Right ventricle myocardium inferior (tissue), 1 donor: ENCODE results near the gene MSRB1. TPM values are rescaled to one million over a fixed set of nuclear protein-coding genes. Genes with fewer than 3 reads are reported as not detected.

Experiments used
- total RNA-seq: library from RNA; stranded (reverse); fragmentation: NEBNext Ultra II Directional; extraction: Animal tissue kit (Norgen Biotek cat#: 25700); gene quantifications from one replicate; pipeline ENCODE4 v1.2.1, GENCODE V29; 2021
- donor health status: DM: no; HTN: yes; CAD: no; lungs with severe emphysema.

Gene MSRB1
- total RNA-seq, 1 donor from 2014 or later = 25.3 TPM

Other genes starting within 250 kb of the MSRB1 start
- gene MAPK8IP3, start 237.0 kb downstream of the MSRB1 start, total RNA-seq = 66.4 TPM
- gene NME3, start 171.7 kb downstream of the MSRB1 start, total RNA-seq = 33.9 TPM
- 8.2 TPM for gene EME2, start 170.4 kb downstream of the MSRB1 start, total RNA-seq
- 80.8 TPM for gene MRPS34, start 170.1 kb downstream of the MSRB1 start, total RNA-seq
- 36.1 TPM for gene SPSB3, start 160.6 kb downstream of the MSRB1 start, total RNA-seq
- gene NUBP2, start 160.2 kb downstream of the MSRB1 start, total RNA-seq = 37.9 TPM
- not detected for gene IGFALS, start 149.5 kb downstream of the MSRB1 start, total RNA-seq
- gene HAGH, start 116.4 kb downstream of the MSRB1 start, total RNA-seq = 171 TPM
- gene FAHD1, start 116.0 kb downstream of the MSRB1 start, total RNA-seq = 28.3 TPM
- gene MEIOB, start 71.0 kb downstream of the MSRB1 start, total RNA-seq = not detected
- gene HS3ST6, start 24.8 kb downstream of the MSRB1 start, total RNA-seq = not detected
- 271 TPM for gene RPL3L, start 11.5 kb upstream of the MSRB1 start, total RNA-seq
- gene NDUFB10, start 16.3 kb upstream of the MSRB1 start, total RNA-seq = 737 TPM
- 907 TPM for gene RPS2, start 21.6 kb upstream of the MSRB1 start, total RNA-seq
- gene RNF151, start 23.7 kb upstream of the MSRB1 start, total RNA-seq = not detected
- 24.9 TPM for gene TBL3, start 28.9 kb upstream of the MSRB1 start, total RNA-seq
- 0.22 TPM for gene NOXO1, start 38.3 kb upstream of the MSRB1 start, total RNA-seq
- gene GFER, start 41.0 kb upstream of the MSRB1 start, total RNA-seq = 25.8 TPM
- gene SYNGR3, start 46.8 kb upstream of the MSRB1 start, total RNA-seq = 0.62 TPM
- gene ZNF598, start 66.6 kb upstream of the MSRB1 start, total RNA-seq = 18.5 TPM
- gene NPW, start 76.6 kb upstream of the MSRB1 start, total RNA-seq = not detected
- 292 TPM for gene NHERF2, start 83.7 kb upstream of the MSRB1 start, total RNA-seq
- 23.3 TPM for gene NTHL1, start 104.6 kb upstream of the MSRB1 start, total RNA-seq
- gene TSC2, start 104.8 kb upstream of the MSRB1 start, total RNA-seq = 62.8 TPM
- gene PKD1, start 192.7 kb upstream of the MSRB1 start, total RNA-seq = 85.8 TPM
- 0.87 TPM for gene RAB26, start 205.4 kb upstream of the MSRB1 start, total RNA-seq
- gene TRAF7, start 212.6 kb upstream of the MSRB1 start, total RNA-seq = 27.3 TPM